ENCODE data around the gene SH3BGRL3. TPM values are rescaled to one million over a fixed set of nuclear protein-coding genes. Genes with fewer than 3 reads are reported as not detected.

SH3BGRL3 gene
- total RNA-seq, 1 donor from 2014 or later: 169 TPM

DNA sequence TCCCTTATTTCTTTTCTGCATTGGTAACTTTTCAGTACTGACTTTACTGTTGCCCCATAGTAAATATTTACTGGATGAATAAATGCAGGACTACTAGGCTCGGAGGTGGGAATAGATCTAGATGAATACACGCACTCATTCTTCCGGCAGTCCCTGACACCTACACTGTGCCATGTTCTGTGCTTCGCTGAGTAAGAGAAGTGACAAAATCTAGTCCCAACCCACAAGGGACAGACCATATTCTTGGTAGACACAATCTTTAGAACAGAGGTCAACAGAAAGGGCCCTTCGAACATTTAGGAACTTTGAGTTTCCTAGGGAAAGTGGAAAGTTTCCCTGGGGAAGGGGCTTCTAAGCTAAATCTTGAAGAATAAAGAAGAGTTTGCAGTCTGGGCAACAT is 34.6 kb downstream of the SH3BGRL3 start:
- no peaks in the 10 kb centered on the region for H3K9me3 ChIP-seq
- no peaks in the 10 kb centered on the region for H3K27me3 ChIP-seq
- ATAC-seq: peak; percentile 40
- no peak for DNase-seq
- TF ChIP-seq, protein P1, sequence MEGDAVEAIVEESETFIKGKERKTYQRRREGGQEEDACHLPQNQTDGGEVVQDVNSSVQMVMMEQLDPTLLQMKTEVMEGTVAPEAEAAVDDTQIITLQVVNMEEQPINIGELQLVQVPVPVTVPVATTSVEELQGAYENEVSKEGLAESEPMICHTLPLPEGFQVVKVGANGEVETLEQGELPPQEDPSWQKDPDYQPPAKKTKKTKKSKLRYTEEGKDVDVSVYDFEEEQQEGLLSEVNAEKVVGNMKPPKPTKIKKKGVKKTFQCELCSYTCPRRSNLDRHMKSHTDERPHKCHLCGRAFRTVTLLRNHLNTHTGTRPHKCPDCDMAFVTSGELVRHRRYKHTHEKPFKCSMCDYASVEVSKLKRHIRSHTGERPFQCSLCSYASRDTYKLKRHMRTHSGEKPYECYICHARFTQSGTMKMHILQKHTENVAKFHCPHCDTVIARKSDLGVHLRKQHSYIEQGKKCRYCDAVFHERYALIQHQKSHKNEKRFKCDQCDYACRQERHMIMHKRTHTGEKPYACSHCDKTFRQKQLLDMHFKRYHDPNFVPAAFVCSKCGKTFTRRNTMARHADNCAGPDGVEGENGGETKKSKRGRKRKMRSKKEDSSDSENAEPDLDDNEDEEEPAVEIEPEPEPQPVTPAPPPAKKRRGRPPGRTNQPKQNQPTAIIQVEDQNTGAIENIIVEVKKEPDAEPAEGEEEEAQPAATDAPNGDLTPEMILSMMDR (IDR thresholded peaks at IDR 0.05): no peak
- intact Hi-C loops (cut with DNase I): no loop called here
- no peak overlapping the region for H3K27ac ChIP-seq
- no peaks in the 10 kb centered on the region for H3K36me3 ChIP-seq
- H3K4me1 ChIP-seq: peaks cover 8% of the 10 kb centered on the region
- no peak overlapping the region for H3K4me3 ChIP-seq

GRCh38 chr1:26315874-26316850 is 36.3 kb downstream of the SH3BGRL3 start:
- TF ChIP-seq, protein P1 (IDR thresholded peaks at IDR 0.05): no peak
- H3K4me1 ChIP-seq: peaks cover 14% of the 10 kb centered on the region
- no peak overlapping the region for H3K27ac ChIP-seq
- no peaks in the 10 kb centered on the region for H3K36me3 ChIP-seq
- H3K27me3 ChIP-seq: no peaks in the 10 kb centered on the region
- no peak overlapping the region for H3K4me3 ChIP-seq
- intact Hi-C loops (cut with DNase I): no loop called here
- no peaks in the 10 kb centered on the region for H3K9me3 ChIP-seq
- no peak for ATAC-seq
- DNase-seq: no peak

GRCh38 chr1:26317146-26317545 is 37.3 kb downstream of the SH3BGRL3 start:
- no peak for DNase-seq
- TF ChIP-seq, protein P1 (IDR thresholded peaks at IDR 0.05): no peak
- H3K27me3 ChIP-seq: no peaks in the 10 kb centered on the region
- no peaks in the 10 kb centered on the region for H3K36me3 ChIP-seq
- H3K4me1 ChIP-seq: peaks cover 16% of the 10 kb centered on the region
- no peak for ATAC-seq
- peak overlapping the region; percentile 54 for H3K4me3 ChIP-seq
- H3K27ac ChIP-seq: peak overlapping the region; percentile 31
- intact Hi-C loops (cut with DNase I): no loop called here
- no peaks in the 10 kb centered on the region for H3K9me3 ChIP-seq

- H3K9me3 ChIP-seq: no peaks in the 10 kb centered on the region
- intact Hi-C loops (cut with DNase I): no loop called here
- peak within 1 kb of the TSS; percentile 79 for H3K27ac ChIP-seq
- H3K27me3 ChIP-seq: no peaks in the 10 kb centered on the region
- H3K36me3 ChIP-seq: no peaks in the 10 kb centered on the region
- TF ChIP-seq, protein P1 (IDR thresholded peaks at IDR 0.05): no peak
- ATAC-seq: peak; percentile 51
- DNase-seq: no peak
- H3K4me1 ChIP-seq: peaks cover 16% of the 10 kb centered on the region
- peak within 1 kb of the TSS; percentile 54 for H3K4me3 ChIP-seq
Measured at GRCh38 chr1:26317612-26318337, 37.9 kb downstream of the SH3BGRL3 start, which contains the start of gene CD52. TSS of gene CD52 (plus strand) at chr1:26317958. CDS start at chr1:26318018, 60 bp downstream.

- Histone ChIP-seq H3K27ac (peak overlapping the region; percentile 79), H3K27me3 (no peaks in the 10 kb centered on the region), H3K4me3 (peak overlapping the region; percentile 54), H3K9me3 (no peaks in the 10 kb centered on the region), H3K4me1 (peaks cover 16% of the 10 kb centered on the region), H3K36me3 (no peaks in the 10 kb centered on the region)
- intact Hi-C loops (cut with DNase I): no loop called here
- DNase-seq: peak; percentile 75
- TF ChIP-seq, protein P1 (IDR thresholded peaks at IDR 0.05): no peak
- ATAC-seq: peak; percentile 63
Measured at GRCh38 chr1:26318338-26319064, 38.6 kb downstream of the SH3BGRL3 start.

Measured in upper lobe of right lung (tissue), 1 donor.